NOMO-1 treated with dmso at 0.1 percent for 144 hours (cell line): ENCODE data around the gene SRBD1.
"Not testable (repeated sequence)": the region's sequence is repeated elsewhere in the genome, so short reads cannot be mapped to it uniquely, and the experiment has no call there.

Experiments
- DNase-seq: peaks from one replicate; lab custom pipeline; 2025; ENCODE audit not compliant: unreplicated experiment; lab: John Stamatoyannopoulos, UW

The SRBD1 gene

DNA sequence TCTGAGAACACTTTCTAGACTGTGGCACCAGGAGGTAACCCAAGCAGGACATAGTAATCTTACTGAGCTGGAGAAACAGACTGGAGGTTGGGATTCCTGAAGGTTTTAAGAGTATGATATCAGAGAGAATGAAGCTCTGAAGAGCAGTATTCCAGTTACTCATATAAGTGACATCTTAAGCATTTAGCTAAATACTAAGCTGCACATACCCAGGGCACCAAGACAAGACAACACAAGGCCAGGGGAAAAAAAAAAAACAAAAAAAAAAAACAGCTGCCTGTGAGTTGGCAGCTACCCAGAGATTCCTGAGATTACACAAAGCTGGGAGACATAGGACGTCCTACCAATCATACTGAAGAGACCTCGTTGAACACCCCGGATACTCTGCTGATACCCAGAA lies 175.8 kb downstream of the SRBD1 start:
- DNase-seq, result no peak

DNA sequence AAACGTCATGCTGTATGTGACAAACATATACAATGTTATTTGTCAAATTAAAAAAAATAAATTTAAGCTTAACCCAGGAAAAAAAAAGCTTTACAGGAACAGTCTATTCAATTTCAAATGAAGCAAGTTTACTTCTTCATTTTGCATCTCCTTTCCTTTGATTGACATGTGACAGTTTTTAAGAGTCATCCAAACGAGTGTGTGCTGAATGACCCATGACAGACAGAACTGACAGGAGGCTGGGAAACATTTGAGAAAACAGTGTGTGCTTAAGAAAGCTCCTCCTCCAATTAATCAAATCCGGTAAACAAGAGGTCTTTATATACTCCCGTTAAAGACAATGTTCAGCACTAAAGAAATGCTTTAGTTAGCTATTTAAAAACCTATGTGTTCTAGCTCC lies 177.7 kb downstream of the SRBD1 start:
- DNase-seq, result no peak

DNA sequence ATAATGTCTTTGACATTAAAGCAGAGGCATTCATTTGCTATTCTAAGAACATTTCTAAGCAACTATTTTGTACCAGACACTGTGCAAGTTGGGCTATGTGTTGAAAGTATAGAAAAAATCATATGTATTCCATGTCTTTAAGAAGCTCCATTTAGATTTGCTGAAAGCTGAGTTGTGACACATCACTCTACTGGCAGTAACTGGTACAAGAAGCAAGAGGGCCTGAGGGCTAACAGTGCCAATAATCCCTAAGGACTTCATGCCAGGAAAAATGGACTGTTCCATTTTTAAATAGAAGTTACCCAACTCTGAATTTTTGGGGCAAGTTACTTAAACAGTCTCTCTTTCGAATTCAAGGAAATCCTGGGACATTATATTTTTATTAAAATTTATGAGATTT lies 178.7 kb downstream of the SRBD1 start:
- DNase-seq, result no peak

DNA sequence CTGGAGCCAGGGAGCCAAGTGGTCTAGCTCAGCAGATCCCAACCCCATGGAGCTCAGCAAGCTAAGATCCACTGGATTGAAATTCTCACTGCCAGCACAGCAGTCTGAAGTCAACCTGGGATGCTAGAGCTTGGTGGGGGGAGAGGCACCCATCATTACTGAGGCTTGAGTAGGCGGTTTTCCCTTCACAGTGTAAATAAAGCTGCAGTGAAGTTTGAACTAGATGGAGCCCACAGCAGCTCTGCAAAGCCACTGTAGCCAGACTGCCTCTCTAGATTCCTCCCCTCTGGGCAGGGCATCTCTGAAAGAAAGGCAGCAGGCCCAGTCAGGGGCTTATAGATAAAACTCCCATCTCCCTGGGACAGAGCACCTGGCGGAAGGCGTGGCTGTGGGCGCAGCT lies 185.0 kb downstream of the SRBD1 start:
- DNase-seq, result not testable (repeated sequence)

DNA sequence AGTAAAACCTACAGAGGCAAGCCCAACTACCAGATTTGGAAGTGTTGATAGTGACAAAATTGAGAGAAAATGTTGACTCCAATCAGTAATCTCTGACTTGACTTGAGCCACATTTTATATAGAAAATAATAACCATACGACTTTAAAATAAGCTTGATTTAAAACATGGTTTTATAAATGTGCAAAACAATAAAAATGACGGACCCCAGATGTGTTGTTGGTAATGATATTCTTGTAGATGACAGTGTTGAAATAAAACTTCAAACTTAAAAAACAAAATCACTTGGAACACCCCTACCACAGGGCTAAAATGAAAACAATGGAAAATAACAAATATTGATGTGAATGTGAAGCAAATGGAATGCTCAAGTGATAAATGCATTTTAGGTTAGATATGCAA lies 188.1 kb downstream of the SRBD1 start:
- no peak for DNase-seq

DNA sequence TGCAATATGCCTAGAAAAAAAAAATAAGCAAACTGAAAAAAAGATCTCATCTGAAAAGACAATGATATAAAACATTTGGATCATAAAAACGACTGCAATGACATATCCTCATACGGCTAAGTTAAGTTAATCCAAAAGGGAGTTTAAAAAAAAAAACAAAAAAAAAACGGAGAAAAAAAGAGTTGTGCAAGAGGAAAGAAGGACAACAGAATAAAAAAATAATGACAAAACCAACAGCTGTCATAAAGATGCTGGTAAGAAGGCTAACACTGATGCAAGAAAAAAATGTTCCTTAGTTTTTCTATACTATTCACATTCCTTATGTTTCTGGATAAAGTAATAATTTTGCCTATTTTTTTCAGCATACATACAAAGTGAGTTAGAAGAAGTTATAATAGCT lies 192.5 kb downstream of the SRBD1 start:
- DNase-seq, result no peak

DNA sequence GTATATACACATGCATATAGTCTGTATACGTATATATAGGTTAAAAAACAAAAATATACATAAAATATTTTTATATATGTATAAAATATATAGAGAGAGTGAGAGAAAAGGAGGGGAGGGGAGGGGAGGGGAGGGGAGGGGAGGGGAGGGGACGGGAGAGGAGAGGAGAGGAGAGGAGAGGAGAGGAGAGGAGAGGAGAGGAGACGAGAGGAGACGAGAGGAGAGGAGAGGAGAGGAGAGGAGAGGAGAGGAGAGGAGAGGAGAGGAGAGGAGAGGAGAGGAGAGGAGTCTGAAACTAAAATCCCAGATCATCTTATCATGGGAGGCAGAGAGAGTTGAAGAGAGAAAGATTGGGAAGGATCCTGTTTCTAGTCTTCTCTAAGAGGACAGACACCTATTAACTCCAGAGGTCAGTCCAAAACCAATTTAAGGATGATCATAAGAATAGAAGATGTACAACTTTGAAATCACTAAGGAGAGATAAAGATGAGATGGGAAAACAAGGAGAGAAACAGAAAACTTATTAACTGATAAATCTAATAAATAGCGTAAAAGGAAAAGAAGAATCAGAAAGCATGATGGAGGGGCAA lies 195.4 kb downstream of the SRBD1 start:
- DNase-seq, result no peak

DNA sequence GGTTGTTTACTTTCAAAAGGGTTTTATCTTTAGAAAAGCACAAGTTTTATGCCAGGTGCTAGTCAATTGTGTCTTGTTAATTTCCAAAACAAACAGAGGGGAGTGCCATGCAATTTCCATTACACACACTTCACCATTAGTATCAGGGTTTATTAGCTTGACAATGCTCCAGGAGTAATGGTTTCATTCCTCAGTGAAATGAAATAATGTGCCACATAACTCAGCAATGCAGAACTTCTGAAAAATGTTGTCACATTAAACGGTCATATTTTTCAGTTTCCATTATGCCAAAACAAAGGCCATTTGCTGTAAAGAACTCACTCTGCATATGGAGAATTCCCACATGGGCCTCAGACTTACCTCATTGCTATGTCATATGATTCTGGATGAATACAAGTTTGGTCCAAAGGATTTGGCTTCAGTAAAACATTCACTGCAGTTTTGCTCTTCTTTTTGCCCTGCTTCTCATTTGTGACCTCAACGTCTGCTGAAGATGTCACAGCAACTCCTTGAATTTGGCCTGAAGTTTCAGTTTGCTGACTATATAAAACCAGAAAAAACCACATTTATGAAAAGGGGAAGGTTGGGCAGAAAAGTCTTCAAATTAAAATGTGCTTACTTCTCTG lies 198.2 kb downstream of the SRBD1 start:
- DNase-seq, result no peak

DNA sequence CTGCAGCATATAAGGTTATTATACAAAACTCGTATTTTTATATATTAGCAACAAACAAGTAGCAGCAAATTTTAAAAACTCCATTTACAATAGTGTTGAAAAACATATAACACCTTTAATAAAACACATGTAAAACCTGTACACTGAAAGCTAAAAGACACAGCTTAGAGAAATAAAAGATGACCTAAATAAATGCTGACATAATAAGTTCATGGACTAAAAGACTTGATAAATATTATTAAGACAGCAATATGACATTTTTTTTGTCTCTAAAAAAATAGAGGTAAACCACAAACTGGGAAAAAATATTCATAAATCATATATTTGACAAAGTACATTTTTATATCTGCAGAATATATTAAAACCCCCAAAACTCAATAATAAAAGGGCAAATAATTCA lies 201.4 kb downstream of the SRBD1 start:
- DNase-seq, result no peak

DNA sequence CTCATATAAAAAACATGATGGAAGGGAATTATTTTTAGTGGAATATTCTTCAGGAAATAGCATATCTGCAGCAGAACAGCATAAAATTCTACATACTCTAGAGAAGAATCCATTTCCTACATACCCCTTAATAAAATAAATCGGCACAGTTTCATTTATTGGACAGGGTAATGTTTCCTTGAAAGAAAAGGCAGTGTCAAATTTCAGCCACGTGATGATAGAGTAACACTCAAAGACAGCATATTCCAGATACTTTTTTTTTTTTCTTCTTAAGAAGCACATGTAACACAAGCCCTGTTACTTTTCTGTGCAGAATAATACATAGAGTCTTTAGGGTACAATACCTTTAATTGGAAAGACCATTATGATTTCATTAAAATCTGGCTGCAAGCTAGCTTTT lies 204.4 kb downstream of the SRBD1 start:
- DNase-seq, result no peak

DNA sequence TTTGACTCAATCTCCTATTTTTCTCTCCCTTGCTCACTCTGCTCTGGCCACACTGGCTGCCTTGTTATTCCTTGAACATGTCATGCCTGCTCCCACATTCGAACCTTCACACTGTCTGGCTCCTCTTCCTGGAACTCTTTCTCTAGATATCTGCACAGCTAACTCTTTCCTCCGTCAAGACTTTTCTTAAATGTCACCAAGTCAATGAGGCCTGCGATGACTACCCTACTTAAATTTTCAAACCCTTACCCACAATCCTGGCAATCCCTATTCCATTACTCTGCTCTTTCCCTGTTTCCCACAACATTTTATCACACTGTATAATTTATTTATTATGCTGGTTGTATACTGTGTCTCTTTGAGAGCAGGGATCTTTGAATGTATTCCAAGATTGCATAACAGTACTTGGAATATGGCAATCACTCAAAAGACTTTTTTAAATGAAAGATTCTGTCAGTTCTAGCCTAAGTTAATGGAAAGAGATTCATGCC lies 206.2 kb downstream of the SRBD1 start:
- no peak for DNase-seq

DNA sequence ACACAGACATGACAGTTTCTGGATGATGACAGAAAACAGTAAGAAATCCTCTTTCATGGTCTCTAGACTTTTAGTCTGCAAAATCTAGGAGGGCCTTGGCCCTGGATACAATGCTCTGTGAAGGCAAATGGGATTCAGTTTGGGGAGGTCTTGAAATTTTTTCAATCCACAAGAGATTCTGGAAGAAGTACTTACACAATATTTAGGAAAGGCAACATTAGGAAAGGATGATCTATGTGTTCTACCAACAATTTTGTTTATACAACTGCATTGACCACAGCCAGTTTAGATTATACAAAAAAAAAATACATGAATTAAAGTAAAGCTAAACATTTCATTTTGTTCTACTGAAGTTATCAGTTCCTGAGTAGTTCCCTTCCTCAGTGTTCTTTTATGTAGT lies 208.0 kb downstream of the SRBD1 start:
- DNase-seq, result no peak

DNA sequence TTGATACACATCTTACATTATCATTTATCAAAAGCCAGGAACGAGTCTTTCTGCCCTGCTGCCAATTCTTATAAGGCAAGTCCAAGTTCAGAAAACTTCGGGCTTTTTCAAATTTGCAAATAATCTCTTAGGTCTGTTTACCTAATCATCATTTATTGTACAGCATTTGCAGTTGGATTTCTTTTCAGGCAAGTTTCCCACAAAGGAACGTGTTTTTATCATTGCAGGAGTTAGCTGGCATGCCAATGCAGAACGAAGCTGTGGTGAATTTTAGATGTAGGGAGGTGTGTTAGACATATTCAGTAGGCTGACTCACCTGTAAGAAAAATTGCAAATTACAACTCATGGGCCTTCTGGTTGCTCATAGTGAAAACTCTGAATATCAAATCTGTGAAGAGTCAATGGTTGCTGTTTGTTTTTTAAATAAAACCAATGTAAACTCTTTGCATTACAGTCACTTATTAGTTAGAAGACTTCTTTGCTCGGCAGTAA lies 209.6 kb downstream of the SRBD1 start:
- DNase-seq, result no peak

DNA sequence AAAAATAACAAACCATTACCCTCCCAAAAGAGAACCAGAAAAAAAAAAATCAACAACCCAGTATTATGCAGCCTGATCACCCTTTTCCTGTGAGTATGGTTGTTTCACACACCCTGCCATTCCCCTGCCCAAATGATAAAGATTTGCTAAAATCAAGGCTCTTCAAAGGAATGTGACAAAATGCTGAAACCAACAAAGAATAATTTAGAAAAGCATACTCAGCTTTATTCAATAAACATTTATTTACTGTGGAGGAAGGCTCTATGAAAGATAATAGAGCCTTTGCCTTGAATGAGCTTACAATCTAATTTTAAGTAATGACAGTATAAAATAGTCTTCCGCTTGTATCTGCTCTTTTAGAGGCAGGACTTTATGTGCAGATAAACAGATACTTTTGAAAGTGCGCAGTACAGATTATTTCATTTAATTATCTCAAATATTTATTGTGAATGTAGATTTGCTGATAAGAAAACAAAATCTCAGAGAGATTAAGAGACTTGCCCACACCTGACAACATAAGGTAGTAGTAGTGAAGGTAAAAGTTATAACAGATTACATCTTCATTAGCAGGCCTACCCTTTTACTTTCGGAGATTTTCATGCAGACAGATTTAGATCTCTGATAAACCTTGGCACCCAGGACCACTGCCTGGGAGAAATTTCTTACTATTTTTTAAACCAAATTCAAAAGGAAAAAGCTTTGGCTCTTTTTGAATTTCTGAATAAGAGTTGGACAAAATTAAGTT lies 211.9 kb downstream of the SRBD1 start:
- DNase-seq, result no peak

DNA sequence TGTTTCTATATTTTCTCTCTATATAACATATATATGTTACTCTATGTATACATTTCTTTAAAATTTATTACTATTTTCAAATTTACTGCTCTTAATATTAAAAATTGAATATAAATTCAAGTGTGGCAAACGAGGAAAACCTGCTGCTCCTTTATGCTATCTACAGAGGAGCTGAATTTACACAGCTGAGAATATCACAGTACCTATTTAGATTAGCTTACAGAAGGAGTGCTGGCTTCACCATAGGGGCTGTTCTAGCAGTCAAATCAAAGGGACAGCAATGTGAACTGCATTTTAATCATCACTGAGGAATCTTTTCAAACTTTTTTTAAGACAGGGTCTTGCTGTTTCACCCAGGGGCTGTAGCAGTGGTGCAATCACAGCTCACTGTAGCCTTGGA lies 213.8 kb downstream of the SRBD1 start:
- no peak for DNase-seq

DNA sequence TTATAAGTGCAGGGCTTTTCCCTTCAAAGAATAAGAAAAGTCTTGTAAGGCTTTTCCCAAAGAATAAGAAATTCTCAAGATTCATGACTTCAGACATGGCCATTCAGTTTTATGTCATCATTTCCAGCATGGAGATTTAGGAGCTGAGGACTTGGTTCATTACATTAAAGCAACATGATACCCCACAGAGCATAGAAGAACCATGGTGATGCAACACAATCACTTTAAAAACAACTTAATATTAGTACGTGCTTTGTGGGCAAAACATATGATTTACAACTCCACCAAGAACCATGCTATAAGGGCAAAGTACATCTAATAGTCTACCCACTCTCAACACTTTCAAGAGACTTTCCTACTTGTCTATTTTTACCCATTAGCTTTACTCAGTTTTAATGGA lies 214.4 kb downstream of the SRBD1 start:
- no peak for DNase-seq

DNA sequence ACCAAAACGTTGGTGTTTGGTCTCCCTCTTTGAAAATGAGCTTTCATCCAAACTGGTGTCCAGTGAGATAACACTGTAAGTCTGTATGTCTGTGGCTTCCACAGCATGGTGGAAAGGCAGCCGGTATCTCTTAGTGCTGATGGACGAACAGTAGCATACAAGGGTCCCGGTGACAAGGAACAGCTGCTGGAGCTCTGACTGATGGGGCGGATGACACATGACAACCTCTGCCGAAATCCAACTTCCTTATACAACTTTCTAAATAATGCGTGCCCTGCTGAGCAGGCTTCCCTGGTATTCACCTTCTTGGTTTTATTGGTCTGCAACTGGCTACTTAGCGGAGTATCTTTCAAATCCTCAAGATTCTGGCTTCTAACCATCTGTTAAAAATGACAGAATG lies 216.2 kb downstream of the SRBD1 start:
- no peak for DNase-seq

DNA sequence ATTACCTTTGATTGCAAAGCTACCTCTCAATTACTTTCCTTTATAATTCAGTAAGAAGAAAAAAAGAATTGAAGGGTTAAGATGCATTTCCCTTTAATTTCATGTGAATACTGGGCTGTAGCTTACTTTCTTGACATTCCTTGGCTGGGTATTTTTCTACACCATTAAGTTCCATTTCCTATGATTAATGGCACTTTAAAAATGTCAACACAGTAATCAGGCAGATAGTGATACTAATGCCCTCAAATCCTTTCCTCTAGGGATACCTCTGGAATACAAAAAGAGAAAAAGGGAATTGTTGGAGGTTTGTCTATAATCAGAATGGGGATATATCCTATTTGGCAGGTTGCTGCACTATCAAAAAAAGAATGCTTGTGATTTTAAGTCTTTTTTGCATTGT lies 216.9 kb downstream of the SRBD1 start:
- DNase-seq, result no peak

DNA sequence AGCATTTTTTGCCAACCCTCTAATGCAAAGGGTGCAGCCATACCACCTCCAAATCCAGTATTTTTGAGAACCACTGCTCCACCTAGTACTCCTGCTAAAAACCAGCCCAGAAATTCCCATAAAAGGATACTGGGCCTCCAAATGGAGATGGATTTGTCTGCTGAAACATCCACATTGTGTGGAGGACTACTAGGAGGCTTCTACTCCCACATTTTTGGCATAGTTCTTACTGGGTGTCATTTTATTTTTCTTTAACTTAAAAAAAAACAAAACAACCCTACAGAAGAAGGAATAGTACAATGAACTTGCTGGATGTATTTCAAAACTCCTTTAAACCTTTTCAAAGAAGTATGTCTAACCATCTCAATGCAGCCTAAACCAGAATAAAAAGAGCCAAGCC lies 219.2 kb downstream of the SRBD1 start:
- no peak for DNase-seq

DNA sequence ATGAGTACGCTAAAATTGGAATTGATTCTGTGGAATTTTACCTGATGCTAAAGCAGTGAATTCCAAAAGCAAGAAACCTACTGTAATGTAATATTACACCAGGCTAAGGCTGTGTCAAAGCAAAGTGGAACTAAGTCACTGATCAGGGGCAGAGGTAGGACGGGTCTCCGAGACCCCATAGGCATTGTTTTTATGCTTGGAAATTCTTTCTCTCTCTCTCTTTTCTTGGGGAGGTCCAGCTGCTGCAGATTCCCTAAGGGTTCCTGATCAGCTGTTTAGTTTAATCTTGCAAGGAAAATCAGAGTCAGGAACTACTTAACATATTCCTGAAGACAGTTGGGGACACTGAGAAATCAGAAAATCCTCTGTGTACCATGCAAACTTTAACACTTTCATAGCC lies 220.2 kb downstream of the SRBD1 start:
- no peak for DNase-seq

DNA sequence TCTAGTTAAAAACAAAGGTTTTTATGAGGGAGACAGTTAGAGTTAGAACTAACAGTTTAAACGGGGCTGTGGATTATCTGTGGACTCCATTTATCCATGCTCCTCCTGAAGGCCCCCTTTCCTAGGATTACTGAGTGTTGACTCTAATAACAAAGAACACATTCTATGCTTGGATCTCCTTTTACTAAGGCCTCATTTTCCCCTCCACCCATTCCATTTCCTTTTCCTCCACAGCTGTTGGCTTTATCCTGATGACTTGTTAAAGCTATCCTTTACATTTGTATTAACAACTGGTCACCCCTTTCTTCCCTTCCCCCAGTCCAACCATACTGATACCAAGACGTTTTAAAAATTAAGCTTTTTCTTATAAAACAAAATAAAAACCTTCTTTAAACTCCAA lies 220.6 kb downstream of the SRBD1 start:
- DNase-seq, result no peak

DNA sequence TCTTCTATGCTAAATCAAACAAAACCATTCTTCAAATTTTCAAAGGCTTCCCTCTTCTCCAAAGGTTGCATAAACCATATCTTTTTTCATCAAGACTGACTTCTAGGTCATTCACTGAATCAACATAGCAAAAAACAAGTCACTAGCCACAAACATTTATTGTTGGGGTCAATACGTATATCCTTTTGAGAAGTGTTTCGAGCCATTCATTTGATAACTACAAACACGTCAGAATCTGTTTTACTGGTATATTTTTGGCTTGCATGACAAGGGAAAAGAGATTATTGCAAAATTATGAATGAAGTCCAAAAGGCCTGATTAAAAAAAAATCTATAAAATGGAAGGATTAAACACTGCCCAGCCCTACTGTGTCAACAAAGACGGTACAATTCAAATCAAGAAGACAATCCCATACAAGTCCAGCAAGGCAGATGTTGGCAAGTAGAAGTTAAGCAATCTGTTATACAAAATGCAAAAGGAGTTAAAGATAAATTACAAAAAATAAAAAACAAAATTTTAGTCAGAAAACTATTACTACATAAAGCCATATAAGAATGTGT lies 222.4 kb downstream of the SRBD1 start:
- DNase-seq, result no peak
